GM23248 (cell line): ENCODE measurements around the gene SEC14L5.

Experiments
- EZH2 ChIP-seq: fragments of 200-600 bp; sonication (generic); IDR thresholded peaks from 2 replicates; pipeline ENCODE4 v1.6.1; 2018; ENCODE audit warnings: antibody characterized with exemption, mild to moderate bottlenecking; ENCODE audit not compliant: insufficient read depth, poor library complexity, severe bottlenecking
- EZH2phosphoT487 ChIP-seq: fragments of 200-600 bp; sonication (generic); IDR thresholded peaks from 2 replicates; pipeline ENCODE4 v1.6.1; 2018; ENCODE audit warnings: antibody characterized with exemption, moderate library complexity, mild to moderate bottlenecking, low read depth; ENCODE audit not compliant: insufficient read depth

DNA sequence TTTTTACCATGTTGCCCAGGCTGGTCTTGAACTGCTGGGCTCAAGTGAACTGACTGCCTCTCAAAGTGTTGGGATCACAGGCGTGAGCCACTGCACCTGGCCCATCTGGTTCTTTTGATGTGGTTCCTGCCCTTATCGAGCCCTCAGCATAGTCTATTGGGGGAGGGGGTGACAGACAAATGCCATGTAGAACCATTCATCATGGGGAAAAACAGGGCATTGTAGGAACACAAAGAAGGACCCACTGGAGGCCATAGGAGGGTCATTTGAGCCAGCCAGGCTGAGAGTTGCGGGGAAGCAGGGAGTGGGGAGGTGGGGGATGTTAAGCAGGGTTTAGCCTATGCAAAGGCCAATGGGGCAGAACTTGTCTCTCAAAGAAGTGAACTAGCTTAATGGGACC lies 11.9 kb downstream of the SEC14L5 start:
- TF ChIP-seq EZH2 (no peak), EZH2phosphoT487 (no peak)
